WTC11 (cell line): ENCODE results near the gene ANKRD29. TPM values are rescaled to one million over a fixed set of nuclear protein-coding genes. Genes with fewer than 3 reads are reported as not detected.

Source experiments
- ATAC-seq: fragments of 200-7000 bp; cut with Tn5 transposase; 2 replicates; pipeline ENCODE4 v1.10.0; 2021; ENCODE audit warnings: mild to moderate bottlenecking, moderate library complexity
- CTCF ChIA-PET: fragments of 300-600 bp; sonication (Branson Sonifier 250); formaldehyde crosslinking; loops from one replicate; lab custom pipeline; 2021; ENCODE audit warnings: antibody characterized with exemption; lab: Charles Lee
- POLR2A ChIA-PET: fragments of 350-600 bp; sonication (Branson Sonifier 250); formaldehyde crosslinking; loops from one replicate; lab custom pipeline; 2021; ENCODE audit warnings: antibody characterized with exemption; lab: Charles Lee
- DNase-seq: peaks from one replicate; pipeline ENCODE4 v3.0.0; 2021; ENCODE audit warnings: low spot score
- H3K27ac Mint-ChIP-seq: 2 replicates; pipeline ENCODE4 v1.8.0; 2021; ENCODE audit warnings: mixed read lengths
- H3K27me3 Mint-ChIP-seq: 2 replicates; pipeline ENCODE4 v1.8.0; 2021; ENCODE audit warnings: low read depth, mild to moderate bottlenecking, moderate library complexity, mixed read lengths
- H3K36me3 Mint-ChIP-seq: 2 replicates; pipeline ENCODE4 v1.8.0; 2021; ENCODE audit warnings: mixed read lengths
- H3K4me1 Mint-ChIP-seq: 2 replicates; pipeline ENCODE4 v1.8.0; 2022; ENCODE audit warnings: mixed read lengths
- H3K4me3 Mint-ChIP-seq: 2 replicates; pipeline ENCODE4 v1.8.0; 2021; ENCODE audit warnings: mild to moderate bottlenecking, moderate library complexity, mixed read lengths
- H3K9me3 Mint-ChIP-seq: 2 replicates; pipeline ENCODE4 v1.8.0; 2021; ENCODE audit warnings: mixed read lengths
- CDX4 ChIP-seq: fragments of 250-450 bp; sonication (Bioruptor Pico); IDR thresholded peaks from 2 replicates; pipeline ENCODE4 v1.9.0; 2021; ENCODE audit warnings: moderate library complexity, mild to moderate bottlenecking, inconsistent platforms, borderline replicate concordance
- ERG ChIP-seq: fragments of 250-450 bp; sonication (Bioruptor Pico); IDR thresholded peaks from 2 replicates; pipeline ENCODE4 v1.8.0; 2021; ENCODE audit warnings: mild to moderate bottlenecking
- ETV6 ChIP-seq: sonication (generic); formaldehyde crosslinking; IDR thresholded peaks from 2 replicates; pipeline ENCODE4 v1.8.1; 2022; ENCODE audit warnings: mild to moderate bottlenecking, missing genetic modification reagents
- FOXK1 ChIP-seq: sonication (generic); formaldehyde crosslinking; IDR thresholded peaks from 2 replicates; pipeline ENCODE4 v1.8.0; 2022; ENCODE audit warnings: mild to moderate bottlenecking, moderate library complexity, missing genetic modification reagents
- IRF1 ChIP-seq: sonication (generic); formaldehyde crosslinking; IDR thresholded peaks from 2 replicates; pipeline ENCODE4 v1.8.0; 2023; ENCODE audit warnings: missing genetic modification reagents
- MYBL2 ChIP-seq: sonication (generic); formaldehyde crosslinking; IDR thresholded peaks from 2 replicates; pipeline ENCODE4 v1.8.1; 2023; ENCODE audit warnings: mild to moderate bottlenecking, moderate library complexity, missing genetic modification reagents
- NFATC4 ChIP-seq: fragments of 250-450 bp; sonication (Bioruptor Pico); IDR thresholded peaks from 2 replicates; pipeline ENCODE4 v1.9.0; 2021; ENCODE audit warnings: mild to moderate bottlenecking
- NFE2L1 ChIP-seq: sonication (generic); formaldehyde crosslinking; IDR thresholded peaks from 2 replicates; pipeline ENCODE4 v1.8.1; 2023; ENCODE audit warnings: missing genetic modification reagents
- NR3C1 ChIP-seq: sonication (generic); formaldehyde crosslinking; conservative IDR thresholded peaks from 2 replicates; pipeline ENCODE4 v1.8.1; 2023; ENCODE audit warnings: low read depth, mild to moderate bottlenecking, missing genetic modification reagents
- PRDM15 ChIP-seq: sonication (generic); formaldehyde crosslinking; IDR thresholded peaks from 2 replicates; pipeline ENCODE4 v1.8.0; 2022; ENCODE audit warnings: missing genetic modification reagents
- PREB ChIP-seq: sonication (generic); formaldehyde crosslinking; IDR thresholded peaks from 2 replicates; pipeline ENCODE4 v1.8.1; 2022; ENCODE audit warnings: mild to moderate bottlenecking, missing genetic modification reagents, moderate library complexity, borderline replicate concordance
- RORB ChIP-seq: fragments of 250-450 bp; sonication (Bioruptor Pico); IDR thresholded peaks from 2 replicates; pipeline ENCODE4 v1.9.0; 2021; ENCODE audit warnings: mild to moderate bottlenecking
- ZNF121 ChIP-seq: sonication (generic); formaldehyde crosslinking; IDR thresholded peaks from 2 replicates; pipeline ENCODE4 v1.8.0; 2023; ENCODE audit warnings: missing genetic modification reagents
- ZNF138 ChIP-seq: sonication (generic); formaldehyde crosslinking; conservative IDR thresholded peaks from 2 replicates; pipeline ENCODE4 v1.8.1; 2022; ENCODE audit warnings: mild to moderate bottlenecking, moderate library complexity, missing genetic modification reagents
- ZNF423 ChIP-seq: fragments of 250-450 bp; sonication (Bioruptor Pico); IDR thresholded peaks from 2 replicates; pipeline ENCODE4 v2.1.2; 2022; ENCODE audit warnings: mild to moderate bottlenecking, moderate library complexity
- total RNA-seq: library from RNA; stranded (reverse); gene quantifications from 3 replicates; pipeline ENCODE4 v1.2.3, GENCODE V29; 2021
- TF ChIP-seq, protein P1 (sequence below): sonication (generic); formaldehyde crosslinking; conservative IDR thresholded peaks from 2 replicates; pipeline ENCODE4 v1.8.1; 2023; ENCODE audit warnings: mild to moderate bottlenecking, low read depth, missing genetic modification reagents, moderate library complexity
- TF ChIP-seq, protein P2 (sequence below): sonication (generic); formaldehyde crosslinking; IDR thresholded peaks from 2 replicates; pipeline ENCODE4 v1.8.1; 2022; ENCODE audit warnings: mild to moderate bottlenecking, moderate library complexity, missing genetic modification reagents
- TF ChIP-seq, protein P3 (sequence below): sonication (generic); formaldehyde crosslinking; IDR thresholded peaks from 2 replicates; pipeline ENCODE4 v1.8.0; 2022; ENCODE audit warnings: mild to moderate bottlenecking, missing genetic modification reagents
- TF ChIP-seq, protein P4 (sequence below): fragments of 250-450 bp; sonication (Bioruptor Pico); IDR thresholded peaks from 2 replicates; pipeline ENCODE4 v1.9.0; 2021; ENCODE audit warnings: mild to moderate bottlenecking

Gene ANKRD29
- total RNA-seq, 1 experiment from 2014 or later, result 4.9 TPM

DNA sequence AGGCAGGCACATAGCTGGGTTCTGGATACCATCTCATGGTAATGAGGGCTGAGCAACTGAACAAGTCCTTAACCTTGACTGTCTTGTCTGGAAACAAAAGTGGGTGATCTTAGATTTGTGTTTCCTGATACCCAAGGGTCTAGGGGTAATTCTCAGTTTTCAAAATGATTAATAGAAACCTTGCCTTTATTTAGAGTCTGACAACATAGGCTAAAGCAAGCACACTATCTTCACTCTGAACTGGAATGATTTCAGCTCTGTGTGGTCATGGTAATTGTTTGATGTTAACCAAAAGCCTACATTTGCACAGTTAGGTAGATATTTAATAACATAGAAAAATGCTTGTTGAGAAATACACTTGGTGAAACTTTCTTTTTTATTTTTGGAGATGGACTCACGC is 19.8 kb upstream of the ANKRD29 start (continued):
- TF ChIP-seq ZNF121 (CRISPR knock-in tag) (no peak), FOXK1 (CRISPR knock-in tag) (no peak), NR3C1 (CRISPR knock-in tag) (no peak), ZNF423 (CRISPR knock-in tag) (no peak)

- Mint-ChIP-seq H3K4me3 (no peak overlapping the region), H3K27me3 (peaks cover 27% of the 10 kb centered on the region), H3K36me3 (no peaks in the 10 kb centered on the region), H3K9me3 (peaks cover 21% of the 10 kb centered on the region), H3K27ac (no peak overlapping the region), H3K4me1 (0 out of 2 replicates have a peak, but pooled peaks cover 6% of the 10 kb centered on the region)
- no peak for DNase-seq
- CTCF ChIA-PET, result no interaction called here
- POLR2A ChIA-PET, result no interaction called here
- TF ChIP-seq, protein P1, sequence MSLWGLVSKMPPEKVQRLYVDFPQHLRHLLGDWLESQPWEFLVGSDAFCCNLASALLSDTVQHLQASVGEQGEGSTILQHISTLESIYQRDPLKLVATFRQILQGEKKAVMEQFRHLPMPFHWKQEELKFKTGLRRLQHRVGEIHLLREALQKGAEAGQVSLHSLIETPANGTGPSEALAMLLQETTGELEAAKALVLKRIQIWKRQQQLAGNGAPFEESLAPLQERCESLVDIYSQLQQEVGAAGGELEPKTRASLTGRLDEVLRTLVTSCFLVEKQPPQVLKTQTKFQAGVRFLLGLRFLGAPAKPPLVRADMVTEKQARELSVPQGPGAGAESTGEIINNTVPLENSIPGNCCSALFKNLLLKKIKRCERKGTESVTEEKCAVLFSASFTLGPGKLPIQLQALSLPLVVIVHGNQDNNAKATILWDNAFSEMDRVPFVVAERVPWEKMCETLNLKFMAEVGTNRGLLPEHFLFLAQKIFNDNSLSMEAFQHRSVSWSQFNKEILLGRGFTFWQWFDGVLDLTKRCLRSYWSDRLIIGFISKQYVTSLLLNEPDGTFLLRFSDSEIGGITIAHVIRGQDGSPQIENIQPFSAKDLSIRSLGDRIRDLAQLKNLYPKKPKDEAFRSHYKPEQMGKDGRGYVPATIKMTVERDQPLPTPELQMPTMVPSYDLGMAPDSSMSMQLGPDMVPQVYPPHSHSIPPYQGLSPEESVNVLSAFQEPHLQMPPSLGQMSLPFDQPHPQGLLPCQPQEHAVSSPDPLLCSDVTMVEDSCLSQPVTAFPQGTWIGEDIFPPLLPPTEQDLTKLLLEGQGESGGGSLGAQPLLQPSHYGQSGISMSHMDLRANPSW (CRISPR knock-in tag), result no peak
- TF ChIP-seq PREB (CRISPR knock-in tag), result no peak
- TF ChIP-seq ERG (CRISPR knock-in tag), result no peak
- no peak for TF ChIP-seq RORB (CRISPR knock-in tag)
- no peak for TF ChIP-seq CDX4 (CRISPR knock-in tag)
- TF ChIP-seq, protein P2, sequence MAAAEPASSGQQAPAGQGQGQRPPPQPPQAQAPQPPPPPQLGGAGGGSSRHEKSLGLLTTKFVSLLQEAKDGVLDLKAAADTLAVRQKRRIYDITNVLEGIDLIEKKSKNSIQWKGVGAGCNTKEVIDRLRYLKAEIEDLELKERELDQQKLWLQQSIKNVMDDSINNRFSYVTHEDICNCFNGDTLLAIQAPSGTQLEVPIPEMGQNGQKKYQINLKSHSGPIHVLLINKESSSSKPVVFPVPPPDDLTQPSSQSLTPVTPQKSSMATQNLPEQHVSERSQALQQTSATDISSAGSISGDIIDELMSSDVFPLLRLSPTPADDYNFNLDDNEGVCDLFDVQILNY (CRISPR knock-in tag), result no peak
- TF ChIP-seq, protein P3, sequence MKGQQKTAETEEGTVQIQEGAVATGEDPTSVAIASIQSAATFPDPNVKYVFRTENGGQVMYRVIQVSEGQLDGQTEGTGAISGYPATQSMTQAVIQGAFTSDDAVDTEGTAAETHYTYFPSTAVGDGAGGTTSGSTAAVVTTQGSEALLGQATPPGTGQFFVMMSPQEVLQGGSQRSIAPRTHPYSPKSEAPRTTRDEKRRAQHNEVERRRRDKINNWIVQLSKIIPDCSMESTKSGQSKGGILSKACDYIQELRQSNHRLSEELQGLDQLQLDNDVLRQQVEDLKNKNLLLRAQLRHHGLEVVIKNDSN (CRISPR knock-in tag), result no peak
- TF ChIP-seq NFE2L1, result no peak
- TF ChIP-seq ETV6 (CRISPR knock-in tag), result no peak
- TF ChIP-seq MYBL2 (CRISPR knock-in tag), result no peak
- no peak for ATAC-seq
Measured at GRCh38 chr18:23682045-23682444, 19.3 kb upstream of the ANKRD29 start.

DNA sequence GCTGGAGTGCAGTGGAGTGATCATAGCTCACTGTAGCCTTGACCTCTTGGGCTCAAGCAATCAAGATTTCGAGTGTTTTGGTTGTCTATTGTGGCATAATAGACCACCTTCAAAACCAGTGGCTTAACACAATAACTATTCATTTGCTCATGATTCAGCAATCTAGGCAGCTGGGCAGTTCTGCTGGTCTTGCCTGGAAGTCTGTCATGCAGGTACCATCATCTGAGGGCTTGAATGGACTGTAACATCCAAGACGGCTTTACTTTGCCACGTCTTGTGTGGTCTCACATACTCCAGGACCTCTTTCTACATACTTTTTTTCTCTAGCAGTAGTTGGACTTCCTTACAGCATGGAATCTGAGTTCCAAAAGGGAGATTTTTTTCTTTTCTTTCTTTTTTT is 13.2 kb upstream of the ANKRD29 start:
- ATAC-seq, result no peak
- TF ChIP-seq ZNF138 (CRISPR knock-in tag), result no peak
- no peak for TF ChIP-seq PRDM15 (CRISPR knock-in tag)
- no peak for TF ChIP-seq NFATC4
- TF ChIP-seq IRF1 (CRISPR knock-in tag), result no peak
- TF ChIP-seq, protein P4, sequence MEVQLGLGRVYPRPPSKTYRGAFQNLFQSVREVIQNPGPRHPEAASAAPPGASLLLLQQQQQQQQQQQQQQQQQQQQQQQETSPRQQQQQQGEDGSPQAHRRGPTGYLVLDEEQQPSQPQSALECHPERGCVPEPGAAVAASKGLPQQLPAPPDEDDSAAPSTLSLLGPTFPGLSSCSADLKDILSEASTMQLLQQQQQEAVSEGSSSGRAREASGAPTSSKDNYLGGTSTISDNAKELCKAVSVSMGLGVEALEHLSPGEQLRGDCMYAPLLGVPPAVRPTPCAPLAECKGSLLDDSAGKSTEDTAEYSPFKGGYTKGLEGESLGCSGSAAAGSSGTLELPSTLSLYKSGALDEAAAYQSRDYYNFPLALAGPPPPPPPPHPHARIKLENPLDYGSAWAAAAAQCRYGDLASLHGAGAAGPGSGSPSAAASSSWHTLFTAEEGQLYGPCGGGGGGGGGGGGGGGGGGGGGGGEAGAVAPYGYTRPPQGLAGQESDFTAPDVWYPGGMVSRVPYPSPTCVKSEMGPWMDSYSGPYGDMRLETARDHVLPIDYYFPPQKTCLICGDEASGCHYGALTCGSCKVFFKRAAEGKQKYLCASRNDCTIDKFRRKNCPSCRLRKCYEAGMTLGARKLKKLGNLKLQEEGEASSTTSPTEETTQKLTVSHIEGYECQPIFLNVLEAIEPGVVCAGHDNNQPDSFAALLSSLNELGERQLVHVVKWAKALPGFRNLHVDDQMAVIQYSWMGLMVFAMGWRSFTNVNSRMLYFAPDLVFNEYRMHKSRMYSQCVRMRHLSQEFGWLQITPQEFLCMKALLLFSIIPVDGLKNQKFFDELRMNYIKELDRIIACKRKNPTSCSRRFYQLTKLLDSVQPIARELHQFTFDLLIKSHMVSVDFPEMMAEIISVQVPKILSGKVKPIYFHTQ (CRISPR knock-in tag), result no peak

More for the DNA sequence above, 13.2 kb upstream of the ANKRD29 start:
- H3K27me3 Mint-ChIP-seq, result peaks cover 4% of the 10 kb centered on the region
- peaks cover 15% of the 10 kb centered on the region for H3K9me3 Mint-ChIP-seq
- CTCF ChIA-PET, result no interaction called here
- H3K27ac Mint-ChIP-seq, result no peak overlapping the region
- POLR2A ChIA-PET, result no interaction called here
- DNase-seq, result no peak
- H3K36me3 Mint-ChIP-seq, result no peaks in the 10 kb centered on the region
- H3K4me3 Mint-ChIP-seq, result no peak overlapping the region
- H3K4me1 Mint-ChIP-seq, result peaks cover 6% of the 10 kb centered on the region
